Measurements from ENCODE around the gene COL24A1. TPM values are rescaled to one million over a fixed set of nuclear protein-coding genes. Genes with fewer than 3 reads are reported as not detected.

Gene COL24A1
- total RNA-seq, 8 experiments from 2014 or later: 0.37 to 4.3 (median 0.86) TPM

- H3K27ac ChIP-seq: no peak overlapping the region
- no peaks in the 10 kb centered on the region for H3K4me1 ChIP-seq (replicated peaks in 1 of 2)
- no peak overlapping the region for H3K4me3 ChIP-seq
- 34 to 100% (median 95%) methylated on average over 1 to 4 of the region's 4 CpGs for WGBS, 10 experiments
- peak in 1 of 8 experiments; percentile 30 for ATAC-seq (replicated peaks in 6 of 8)
- in situ Hi-C loops (cut with MboI; ENCODE audit: low pct_unique_long_range_greater_than_20kb in 2 of 9, low sequenced_read_pairs in 9 of 9, unreplicated experiment in 9 of 9): loop anchor here in 2 of 9 experiments (25.0 kb wide), 2 partner anchors 187 to 388 kb away; no protein-coding TSS in a partner anchor
These were observed 456.1 kb downstream of the COL24A1 start for GRCh38 chr1:85700422-85700821.

- no peak for ATAC-seq (replicated peaks in 6 of 8)
- H3K4me1 ChIP-seq (replicated peaks in 1 of 2): no peaks in the 10 kb centered on the region
- H3K27ac ChIP-seq: no peak overlapping the region
- in situ Hi-C loops (cut with MboI; ENCODE audit: low pct_unique_long_range_greater_than_20kb in 2 of 9, low sequenced_read_pairs in 9 of 9, unreplicated experiment in 9 of 9): loop anchor here in 5 of 9 experiments (25.0 kb wide), 1 partner anchor 386 kb away; no protein-coding TSS in a partner anchor
- no peak overlapping the region for H3K4me3 ChIP-seq
These were observed 458.7 kb downstream of the COL24A1 start for GRCh38 chr1:85697895-85698294.

GRCh38 chr1:85692730-85693314 lies 463.8 kb downstream of the COL24A1 start:
- in situ Hi-C loops (cut with MboI; ENCODE audit: low pct_unique_long_range_greater_than_20kb in 2 of 9, low sequenced_read_pairs in 9 of 9, unreplicated experiment in 9 of 9): loop anchor here in 5 of 9 experiments (25.0 kb wide), 1 partner anchor 381 kb away; no protein-coding TSS in a partner anchor
- H3K27ac ChIP-seq: no peak overlapping the region
- ATAC-seq (replicated peaks in 6 of 8): peak in 2 of 8 experiments; percentile 18 to 31
- 33 to 100% (median 92%) methylated on average over 1 of the region's 1 CpG; no CpG with 5 or more reads in 3 of the 10 experiments for WGBS, 10 experiments
- H3K4me3 ChIP-seq: no peak overlapping the region
- H3K4me1 ChIP-seq (replicated peaks in 1 of 2): no peaks in the 10 kb centered on the region

- ATAC-seq (replicated peaks in 6 of 8): peak in 1 of 8 experiments; percentile 37
- no peak overlapping the region for H3K4me3 ChIP-seq
- in situ Hi-C loops (cut with MboI; ENCODE audit: low pct_unique_long_range_greater_than_20kb in 2 of 9, low sequenced_read_pairs in 9 of 9, unreplicated experiment in 9 of 9): loop anchor here in 5 of 9 experiments (25.0 kb wide), 1 partner anchor 378 kb away; no protein-coding TSS in a partner anchor
- WGBS, 10 experiments: 70 to 100% (median 91%) methylated on average over 2 to 4 of the region's 4 CpGs; no CpG with 5 or more reads in 2 of the 10 experiments
- H3K4me1 ChIP-seq (replicated peaks in 1 of 2): no peaks in the 10 kb centered on the region
- no peak overlapping the region for H3K27ac ChIP-seq
These were observed 466.7 kb downstream of the COL24A1 start for GRCh38 chr1:85689775-85690404.

GRCh38 chr1:85683292-85684025 lies 473.1 kb downstream of the COL24A1 start:
- no peak overlapping the region for H3K27ac ChIP-seq
- no peak overlapping the region for H3K4me3 ChIP-seq
- ATAC-seq (replicated peaks in 6 of 8): no peak
- H3K4me1 ChIP-seq (replicated peaks in 1 of 2): peaks cover 5 to 7% of the 10 kb centered on the region in 2 donors
- in situ Hi-C loops (cut with MboI; ENCODE audit: low pct_unique_long_range_greater_than_20kb in 2 of 9, low sequenced_read_pairs in 9 of 9, unreplicated experiment in 9 of 9): loop anchor here in 5 of 9 experiments (25.0 kb wide), 1 partner anchor 371 kb away; no protein-coding TSS in a partner anchor
- 40 to 100% (median 90%) methylated on average over 1 to 9 of the region's 9 CpGs for WGBS, 10 experiments

GRCh38 chr1:85681087-85681486 lies 475.5 kb downstream of the COL24A1 start:
- Histone ChIP-seq H3K4me3 (no peak overlapping the region), H3K27ac (no peak overlapping the region), H3K4me1 (replicated peaks in 1 of 2) (peaks cover 5 to 7% of the 10 kb centered on the region in 2 donors)
- WGBS, 10 experiments: 10 to 100% (median 25%) methylated on average over 1 to 2 of the region's 2 CpGs; no CpG with 5 or more reads in 1 of the 10 experiments
- ATAC-seq (replicated peaks in 6 of 8): peak in 5 of 8 experiments; percentile 80 to 93 (median 85)
- in situ Hi-C loops (cut with MboI; ENCODE audit: low pct_unique_long_range_greater_than_20kb in 2 of 9, low sequenced_read_pairs in 9 of 9, unreplicated experiment in 9 of 9): loop anchor here in 5 of 9 experiments (25.0 kb wide), 1 partner anchor 369 kb away; no protein-coding TSS in a partner anchor

Other genes with a start within 250 kb of the COL24A1 start
- 10 to 100 TPM; 38.2 to 72.0 (median 53.4) TPM for gene ODF2L, start 239.6 kb upstream of the COL24A1 start, total RNA-seq